Measurements from ENCODE around the gene PRKRA.

- TF ChIP-seq, protein P1, sequence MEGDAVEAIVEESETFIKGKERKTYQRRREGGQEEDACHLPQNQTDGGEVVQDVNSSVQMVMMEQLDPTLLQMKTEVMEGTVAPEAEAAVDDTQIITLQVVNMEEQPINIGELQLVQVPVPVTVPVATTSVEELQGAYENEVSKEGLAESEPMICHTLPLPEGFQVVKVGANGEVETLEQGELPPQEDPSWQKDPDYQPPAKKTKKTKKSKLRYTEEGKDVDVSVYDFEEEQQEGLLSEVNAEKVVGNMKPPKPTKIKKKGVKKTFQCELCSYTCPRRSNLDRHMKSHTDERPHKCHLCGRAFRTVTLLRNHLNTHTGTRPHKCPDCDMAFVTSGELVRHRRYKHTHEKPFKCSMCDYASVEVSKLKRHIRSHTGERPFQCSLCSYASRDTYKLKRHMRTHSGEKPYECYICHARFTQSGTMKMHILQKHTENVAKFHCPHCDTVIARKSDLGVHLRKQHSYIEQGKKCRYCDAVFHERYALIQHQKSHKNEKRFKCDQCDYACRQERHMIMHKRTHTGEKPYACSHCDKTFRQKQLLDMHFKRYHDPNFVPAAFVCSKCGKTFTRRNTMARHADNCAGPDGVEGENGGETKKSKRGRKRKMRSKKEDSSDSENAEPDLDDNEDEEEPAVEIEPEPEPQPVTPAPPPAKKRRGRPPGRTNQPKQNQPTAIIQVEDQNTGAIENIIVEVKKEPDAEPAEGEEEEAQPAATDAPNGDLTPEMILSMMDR (IDR thresholded peaks at IDR 0.05; ENCODE audit: low read depth, low read length, missing input control), result no peak
- TF ChIP-seq SP1 (IDR thresholded peaks at IDR 0.05), result no peak
- no peak for TF ChIP-seq RAD21 (IDR thresholded peaks at IDR 0.05)
- TF ChIP-seq FOXA1 (IDR thresholded peaks at IDR 0.05), result no peak
- no peak for TF ChIP-seq ZBTB33 (IDR thresholded peaks at IDR 0.05)
- no peak for TF ChIP-seq EGR1 (IDR thresholded peaks at IDR 0.05; ENCODE audit: low read depth in 2 of 2)
- TF ChIP-seq ATF3 (IDR thresholded peaks at IDR 0.05), result no peak
Observed at GRCh38 chr2:178484245-178485041, 33.5 kb upstream of the PRKRA start.
